Cardiac muscle cell (in vitro differentiated cells and primary cell): ENCODE measurements around the gene POMGNT1. TPM values are rescaled to one million over a fixed set of nuclear protein-coding genes. Genes with fewer than 3 reads are reported as not detected.
"Not testable (repeated sequence)": the region's sequence is repeated elsewhere in the genome, so short reads cannot be mapped to it uniquely, and the experiment has no call there.

Source experiments
- DNase-seq, 2 donors: peaks; one replicate each; pipeline versions ENCODE4 v3.0.0 to v3.0.0-alpha.2; 2010 to 2017; ENCODE audit warnings: low read depth in 1 of 2, low spot score in 1 of 2
- H3K27ac ChIP-seq: fragments of 200-600 bp; sonication (generic); 2 replicates; pipeline ENCODE4 v1.5.1; 2016
- H3K27me3 ChIP-seq: fragments of 200-600 bp; sonication (generic); 2 replicates; pipeline ENCODE4 v1.6.0; 2016; ENCODE audit warnings: control low read depth
- H3K36me3 ChIP-seq: fragments of 200-600 bp; sonication (generic); 2 replicates; pipeline ENCODE4 v1.5.1; 2016; ENCODE audit warnings: control low read depth
- H3K4me1 ChIP-seq: fragments of 200-600 bp; sonication (generic); 2 replicates; pipeline ENCODE4 v1.8.1; 2017; ENCODE audit warnings: low read depth, mild to moderate bottlenecking, mixed run types
- H3K4me3 ChIP-seq: fragments of 200-600 bp; sonication (generic); 2 replicates; pipeline ENCODE4 v1.5.1; 2016; ENCODE audit warnings: mild to moderate bottlenecking
- H3K9me3 ChIP-seq: fragments of 200-600 bp; sonication (generic); 2 replicates; pipeline ENCODE4 v1.5.1; 2017; ENCODE audit warnings: low read depth, mild to moderate bottlenecking, control low read depth
- polyA plus RNA-seq: library from polyadenylated mRNA; unstranded; fragments of >200 nt; fragmentation: Nextera tagmentation; extraction: Ambion mirVana; gene quantifications from 2 replicates; pipeline ENCODE4 v1.2.1, GENCODE V29; 2016
- total RNA-seq: library from RNA; depleted of rRNA; stranded (reverse); fragments of >200 nt; gene quantifications from 2 replicates; pipeline ENCODE4 v1.2.3, GENCODE V29; 2016
- TF ChIP-seq, protein P1 (sequence below): IDR thresholded peaks from 2 replicates; pipeline ENCODE4 v1.5.1; 2012; ENCODE audit warnings: low read depth, mild to moderate bottlenecking, low read length

Gene POMGNT1
- total and polyA plus RNA-seq, 2 experiments from 2014 or later: 125 to 128 TPM

DNA sequence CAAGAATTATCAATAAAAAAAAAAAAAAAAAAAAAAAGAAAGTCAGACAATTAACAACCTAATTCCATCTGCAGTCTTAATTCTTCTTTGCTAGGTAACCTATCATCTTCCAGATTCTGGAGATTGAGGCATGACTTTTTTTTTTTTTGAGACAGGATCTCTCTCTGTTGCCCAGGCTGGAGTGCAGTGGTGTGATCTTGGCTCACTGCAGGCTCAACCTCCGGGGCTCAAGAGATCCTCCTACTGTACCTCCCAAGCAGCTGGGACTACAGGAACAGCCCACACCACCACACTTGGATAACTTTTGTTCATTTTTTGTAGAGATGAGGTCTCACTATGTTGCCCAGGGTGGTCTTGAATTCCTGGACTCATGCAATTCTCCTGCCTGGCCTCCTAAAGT, 44.7 kb upstream of the POMGNT1 start:
- Histone ChIP-seq H3K36me3 (no peaks in the 10 kb centered on the region), H3K4me1 (no peaks in the 10 kb centered on the region), H3K27ac (no peak overlapping the region), H3K27me3 (no peaks in the 10 kb centered on the region), H3K9me3 (no peaks in the 10 kb centered on the region), H3K4me3 (no peak overlapping the region)
- TF ChIP-seq, protein P1, sequence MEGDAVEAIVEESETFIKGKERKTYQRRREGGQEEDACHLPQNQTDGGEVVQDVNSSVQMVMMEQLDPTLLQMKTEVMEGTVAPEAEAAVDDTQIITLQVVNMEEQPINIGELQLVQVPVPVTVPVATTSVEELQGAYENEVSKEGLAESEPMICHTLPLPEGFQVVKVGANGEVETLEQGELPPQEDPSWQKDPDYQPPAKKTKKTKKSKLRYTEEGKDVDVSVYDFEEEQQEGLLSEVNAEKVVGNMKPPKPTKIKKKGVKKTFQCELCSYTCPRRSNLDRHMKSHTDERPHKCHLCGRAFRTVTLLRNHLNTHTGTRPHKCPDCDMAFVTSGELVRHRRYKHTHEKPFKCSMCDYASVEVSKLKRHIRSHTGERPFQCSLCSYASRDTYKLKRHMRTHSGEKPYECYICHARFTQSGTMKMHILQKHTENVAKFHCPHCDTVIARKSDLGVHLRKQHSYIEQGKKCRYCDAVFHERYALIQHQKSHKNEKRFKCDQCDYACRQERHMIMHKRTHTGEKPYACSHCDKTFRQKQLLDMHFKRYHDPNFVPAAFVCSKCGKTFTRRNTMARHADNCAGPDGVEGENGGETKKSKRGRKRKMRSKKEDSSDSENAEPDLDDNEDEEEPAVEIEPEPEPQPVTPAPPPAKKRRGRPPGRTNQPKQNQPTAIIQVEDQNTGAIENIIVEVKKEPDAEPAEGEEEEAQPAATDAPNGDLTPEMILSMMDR: no peak
- no peak for DNase-seq

DNA sequence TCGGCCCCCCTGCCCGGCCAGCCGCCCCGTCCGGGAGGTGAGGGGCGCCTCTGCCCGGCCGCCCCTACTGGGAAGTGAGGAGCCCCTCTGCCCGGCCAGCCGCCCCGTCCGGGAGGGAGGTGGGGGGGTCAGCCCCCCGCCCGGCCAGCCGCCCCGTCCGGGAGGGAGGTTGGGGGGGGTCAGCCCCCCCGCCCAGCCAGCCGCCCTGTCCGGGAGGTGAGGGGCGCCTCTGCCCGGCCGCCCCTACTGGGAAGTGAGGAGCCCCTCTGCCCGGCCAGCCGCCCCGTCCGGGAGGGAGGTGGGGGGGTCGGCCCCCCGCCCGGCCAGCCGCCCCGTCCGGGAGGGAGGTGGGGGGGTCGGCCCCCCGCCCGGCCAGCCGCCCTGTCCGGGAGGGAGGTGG, 43.5 kb upstream of the POMGNT1 start:
- H3K4me1 ChIP-seq, H3K27ac ChIP-seq, H3K27me3 ChIP-seq, H3K36me3 ChIP-seq, H3K4me3 ChIP-seq, H3K9me3 ChIP-seq, DNase-seq: not testable (repeated sequence)

DNA sequence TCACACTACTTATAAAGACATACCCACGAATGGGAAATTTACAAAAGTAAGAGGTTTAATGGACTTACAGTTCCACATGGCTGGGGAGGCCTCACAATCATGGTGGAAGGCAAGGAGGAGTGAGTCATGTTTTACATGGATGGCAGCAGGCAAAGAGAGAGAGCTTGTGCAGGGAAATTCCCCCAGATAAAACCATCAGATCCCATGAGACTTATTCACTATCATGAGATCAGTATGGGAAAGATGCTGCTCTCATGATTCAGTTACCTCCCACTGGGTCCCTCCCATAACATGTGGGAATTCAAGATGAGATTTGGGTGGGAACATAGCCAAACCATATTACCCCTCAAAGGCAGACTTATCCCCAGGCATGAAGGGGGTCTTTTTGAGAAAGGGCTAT, 40.6 kb upstream of the POMGNT1 start:
- not testable (repeated sequence) for H3K9me3 ChIP-seq, H3K4me3 ChIP-seq, H3K4me1 ChIP-seq, H3K27me3 ChIP-seq, H3K36me3 ChIP-seq, H3K27ac ChIP-seq
- peak in 1 of 2 donors; percentile 43 for DNase-seq

DNA sequence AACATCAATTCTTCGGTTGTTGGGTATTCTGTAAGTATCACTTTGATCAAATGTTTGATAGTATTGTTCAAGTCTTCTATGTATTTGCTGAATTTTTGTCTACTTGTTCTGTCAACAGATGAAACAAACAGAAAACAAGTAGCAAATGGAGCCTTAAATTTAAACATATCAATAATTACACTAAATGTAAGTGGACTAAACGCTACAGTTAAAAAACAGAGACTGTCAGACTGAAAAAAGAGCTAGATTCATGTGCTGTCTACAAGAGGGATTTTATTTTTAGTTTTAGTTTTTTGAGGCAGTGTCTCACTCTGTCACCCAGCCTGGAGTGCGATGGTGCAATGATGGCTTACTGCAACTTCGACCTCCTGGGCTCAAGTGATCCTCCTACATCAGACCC, 38.6 kb upstream of the POMGNT1 start:
- Histone ChIP-seq H3K27ac (no peak overlapping the region), H3K36me3 (no peaks in the 10 kb centered on the region), H3K4me1 (no peaks in the 10 kb centered on the region), H3K27me3 (no peaks in the 10 kb centered on the region), H3K9me3 (no peaks in the 10 kb centered on the region), H3K4me3 (no peak overlapping the region)
- TF ChIP-seq, protein P1: no peak
- DNase-seq: no peak

DNA sequence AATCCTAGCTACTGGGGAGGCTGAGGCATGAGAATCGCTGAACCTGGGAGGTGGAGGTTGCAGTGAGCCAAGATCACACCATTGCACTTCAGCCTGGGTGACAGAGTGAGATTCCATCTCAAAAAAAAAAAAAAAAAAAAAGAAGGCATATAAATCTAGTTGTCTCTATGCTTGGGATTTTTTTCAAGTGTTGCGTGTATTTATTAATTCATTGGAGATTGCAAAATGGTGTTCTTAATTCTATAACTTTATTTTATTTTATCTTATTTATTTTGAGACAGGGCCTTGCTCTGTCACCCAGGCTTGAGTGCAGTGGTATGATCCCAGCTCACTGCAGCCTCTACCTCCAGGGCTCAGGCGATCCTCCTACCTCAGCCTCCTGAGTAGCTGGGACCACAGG, 33.0 kb upstream of the POMGNT1 start:
- DNase-seq, H3K9me3 ChIP-seq, H3K4me3 ChIP-seq, H3K27ac ChIP-seq, H3K27me3 ChIP-seq, H3K36me3 ChIP-seq, H3K4me1 ChIP-seq: not testable (repeated sequence)

DNA sequence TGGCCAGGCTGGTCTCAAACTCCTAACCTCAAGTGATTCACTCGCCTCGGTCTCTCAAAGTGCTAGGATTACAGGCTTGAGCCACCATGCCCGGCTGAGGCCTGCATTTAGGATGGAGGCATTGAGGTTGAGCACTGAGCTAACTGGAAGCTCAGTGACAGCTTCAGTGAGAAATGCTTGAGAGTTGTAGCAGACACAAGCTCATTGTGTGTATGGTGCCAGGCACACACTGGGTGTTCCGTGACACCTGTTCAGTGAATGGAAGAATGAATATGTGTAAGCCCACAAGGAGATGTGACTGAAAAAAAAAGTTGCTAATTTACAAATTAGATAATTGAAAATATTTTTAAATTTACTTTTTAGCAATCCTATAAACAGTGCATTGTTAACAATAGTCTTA, 26.7 kb upstream of the POMGNT1 start:
- TF ChIP-seq, protein P1: no peak
- DNase-seq: no peak
- no peaks in the 10 kb centered on the region for H3K27me3 ChIP-seq
- H3K4me1 ChIP-seq: peaks cover 6% of the 10 kb centered on the region
- no peaks in the 10 kb centered on the region for H3K36me3 ChIP-seq
- H3K9me3 ChIP-seq: no peaks in the 10 kb centered on the region
- H3K4me3 ChIP-seq: no peak overlapping the region
- no peak overlapping the region for H3K27ac ChIP-seq

DNA sequence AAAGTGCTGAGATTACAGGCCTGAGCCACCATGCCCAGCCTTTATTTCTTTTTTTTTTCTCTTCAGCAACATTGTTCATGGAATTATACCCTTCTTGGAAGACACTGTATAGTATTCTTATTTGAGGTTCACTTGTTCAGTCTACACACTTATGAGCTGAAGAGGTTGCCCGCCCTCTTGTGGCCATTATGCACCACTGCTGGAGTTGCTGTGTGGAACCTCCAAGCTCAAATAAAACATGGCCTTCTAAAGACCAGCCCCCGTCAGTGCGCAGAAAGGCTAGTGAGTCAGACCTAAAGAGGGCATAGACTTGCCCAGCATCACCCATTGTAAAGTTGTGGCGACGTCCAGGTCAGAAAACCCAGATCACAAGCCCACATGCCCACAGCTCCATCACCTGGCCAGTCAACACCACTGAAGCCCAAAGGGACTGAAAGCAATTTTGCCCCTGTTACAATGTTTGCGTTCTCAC, 25.3 kb upstream of the POMGNT1 start:
- DNase-seq: peak; percentile 85 to 93
- no peaks in the 10 kb centered on the region for H3K9me3 ChIP-seq
- TF ChIP-seq, protein P1: peak; percentile 97
- H3K27ac ChIP-seq: no peak overlapping the region
- peaks cover 6% of the 10 kb centered on the region for H3K4me1 ChIP-seq
- H3K27me3 ChIP-seq: no peaks in the 10 kb centered on the region
- no peak overlapping the region for H3K4me3 ChIP-seq
- no peaks in the 10 kb centered on the region for H3K36me3 ChIP-seq

DNA sequence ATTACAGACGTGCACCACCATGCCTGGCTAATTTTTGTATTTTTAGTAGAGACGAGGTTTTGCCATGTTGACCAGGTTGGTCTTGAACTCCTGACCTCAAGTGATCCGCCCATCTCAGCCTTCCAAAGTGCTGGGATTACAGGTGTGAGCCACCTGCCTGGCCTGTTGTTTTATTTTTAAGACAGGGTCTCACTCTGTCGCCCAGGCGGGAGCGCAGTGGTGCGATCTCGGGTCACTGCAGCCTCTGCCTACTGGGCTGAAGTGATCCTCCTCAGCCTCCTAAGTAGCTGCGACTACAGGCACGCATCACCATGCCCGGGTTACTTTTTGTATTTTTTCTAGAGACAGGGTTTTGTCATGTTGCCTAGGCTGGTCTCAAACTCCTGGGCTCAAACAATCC, 24.8 kb upstream of the POMGNT1 start:
- H3K27ac ChIP-seq, H3K9me3 ChIP-seq, H3K4me3 ChIP-seq, H3K36me3 ChIP-seq, H3K4me1 ChIP-seq, H3K27me3 ChIP-seq, DNase-seq: not testable (repeated sequence)
